Measurements from ENCODE around the gene RHOF. TPM values are rescaled to one million over a fixed set of nuclear protein-coding genes. Genes with fewer than 3 reads are reported as not detected.
"Not testable (repeated sequence)": the region's sequence is repeated elsewhere in the genome, so short reads cannot be mapped to it uniquely, and the experiment has no call there.

Gene RHOF
- total and polyA plus RNA-seq, 4 donors, result 0.97 to 7.0 (median 3.5) TPM

DNA sequence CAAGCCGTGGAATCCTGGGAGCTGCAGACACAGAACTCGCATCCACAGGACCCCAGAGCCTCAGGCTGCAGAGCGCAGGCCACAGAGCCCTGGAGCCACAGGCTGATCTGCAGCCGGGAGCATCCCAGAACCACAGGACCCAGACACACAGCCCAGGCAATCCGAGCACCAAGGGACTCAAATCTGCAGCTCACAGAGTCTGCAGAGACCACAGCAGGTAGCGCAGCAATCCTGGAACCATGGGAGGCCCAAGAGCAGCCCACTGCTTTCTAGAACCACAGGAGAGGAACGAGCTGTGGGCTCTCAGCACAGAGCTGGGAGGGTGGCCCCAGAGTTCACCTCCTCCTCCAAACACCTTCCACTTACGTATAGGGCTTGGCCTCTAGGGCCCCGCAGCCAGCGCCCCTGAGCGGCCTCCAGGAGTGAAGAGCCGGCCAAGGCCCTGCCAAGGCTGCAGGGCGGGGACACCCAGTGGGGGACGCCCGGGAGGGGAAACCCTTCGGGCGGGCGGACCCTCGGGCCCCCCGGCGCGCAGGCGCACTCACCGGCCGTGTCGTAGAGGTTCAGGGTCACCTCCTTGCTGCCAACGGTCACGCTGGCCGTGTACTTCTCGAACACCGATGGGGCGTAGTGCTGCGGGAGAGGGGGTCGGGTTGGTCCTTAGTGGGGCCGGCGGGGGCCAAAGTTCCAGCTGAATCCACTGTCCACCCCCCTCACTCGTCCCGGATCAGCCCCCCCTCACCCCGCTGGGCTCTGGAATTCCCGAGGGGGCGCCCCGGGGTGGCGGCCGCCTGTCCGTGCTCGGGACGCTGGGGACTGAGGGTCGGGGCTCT is 665 bp downstream of the RHOF start (continued):
- TF ChIP-seq, protein P1, sequence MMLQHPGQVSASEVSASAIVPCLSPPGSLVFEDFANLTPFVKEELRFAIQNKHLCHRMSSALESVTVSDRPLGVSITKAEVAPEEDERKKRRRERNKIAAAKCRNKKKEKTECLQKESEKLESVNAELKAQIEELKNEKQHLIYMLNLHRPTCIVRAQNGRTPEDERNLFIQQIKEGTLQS (IDR thresholded peaks at IDR 0.05), result no peak
- TF ChIP-seq HNF4A (conservative IDR thresholded peaks at IDR 0.05) (no peak), RXRA (IDR thresholded peaks at IDR 0.05) (no peak), GABPA (IDR thresholded peaks at IDR 0.05 in 1 of 2, conservative IDR thresholded peaks at IDR 0.05 in 1 of 2) (no peak), SP1 (IDR thresholded peaks at IDR 0.05) (no peak), JUND (IDR thresholded peaks at IDR 0.05) (no peak), NR2F2 (IDR thresholded peaks at IDR 0.05) (no peak)
- TF ChIP-seq, protein P2, sequence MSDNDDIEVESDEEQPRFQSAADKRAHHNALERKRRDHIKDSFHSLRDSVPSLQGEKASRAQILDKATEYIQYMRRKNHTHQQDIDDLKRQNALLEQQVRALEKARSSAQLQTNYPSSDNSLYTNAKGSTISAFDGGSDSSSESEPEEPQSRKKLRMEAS (IDR thresholded peaks at IDR 0.05), result no peak

DNA sequence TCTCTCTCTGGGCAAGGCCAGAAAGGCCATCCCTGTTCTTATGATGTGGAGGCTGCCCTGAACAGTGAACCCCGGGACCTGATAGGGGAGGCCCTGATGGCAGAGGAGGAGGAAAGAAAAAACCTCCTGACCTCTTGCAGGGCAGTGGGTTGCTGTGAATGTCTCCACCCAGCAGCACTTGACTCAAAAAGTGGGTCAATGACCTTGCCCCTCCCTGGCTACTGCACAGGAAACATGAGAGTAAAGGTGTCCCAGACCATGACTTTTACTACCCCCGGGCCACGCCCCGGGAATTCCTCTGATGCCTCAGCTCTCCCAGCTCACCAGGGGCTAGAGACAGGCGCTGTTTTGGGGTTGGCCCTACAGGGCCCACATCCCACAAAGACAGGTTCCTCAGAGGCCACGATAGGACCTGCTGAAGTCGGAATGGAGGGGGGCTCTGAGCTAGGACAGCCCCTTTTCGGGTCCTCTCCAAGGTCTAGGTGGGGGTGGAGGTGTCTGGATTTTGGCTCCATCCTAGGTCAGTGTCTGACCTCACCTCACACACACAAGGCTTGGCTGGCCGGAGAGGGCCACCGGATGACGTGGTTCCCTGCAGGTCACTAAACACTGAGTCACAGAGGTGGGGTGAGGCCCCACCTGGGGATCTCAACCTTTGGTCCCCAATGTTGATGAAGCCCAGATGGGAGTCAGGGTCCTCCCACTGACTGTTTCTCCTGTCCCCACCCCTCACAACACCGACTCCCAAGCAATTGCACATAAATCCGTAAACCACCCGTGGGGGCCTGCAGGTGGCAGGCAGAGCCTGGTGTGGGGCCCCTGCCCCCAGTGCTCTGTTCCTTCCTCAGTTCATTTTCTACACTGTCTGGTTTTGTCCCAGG is 1.6 kb downstream of the RHOF start:
- peak overlapping the region in 1 of 2 donors; percentile 69 for H3K9ac ChIP-seq (ENCODE audit: low read depth in 1 of 2, low read length in 2 of 2)

DNA sequence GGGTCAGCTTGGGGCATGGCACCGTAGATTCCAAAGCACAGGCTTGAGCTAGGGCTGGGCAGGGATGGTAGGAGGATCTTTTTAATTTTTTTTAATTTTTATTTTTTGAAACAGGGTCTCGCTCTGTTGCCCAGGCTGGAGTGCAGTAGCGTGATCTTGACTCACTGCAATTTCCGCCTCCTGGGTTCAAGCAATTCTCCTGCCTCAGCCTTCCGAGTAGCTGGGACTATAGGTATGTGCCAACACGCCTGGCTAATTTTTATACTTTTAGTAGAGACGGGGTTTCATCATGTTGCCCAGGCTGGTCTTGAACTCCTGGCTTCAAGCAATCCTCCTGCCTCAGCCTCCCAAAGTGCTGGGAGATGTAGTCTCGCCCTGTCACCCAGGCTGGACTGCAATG is 2.7 kb downstream of the RHOF start:
- Histone ChIP-seq H3K27ac (ENCODE audit: low read depth in 1 of 2, low read length in 2 of 2) (peak overlapping the region in 1 of 2 donors; percentile 77), H3K4me1 (ENCODE audit: control insufficient read depth in 4 of 4, insufficient read depth in 4 of 4, low read length in 3 of 4) (peaks cover 14 to 39% (median 24%) of the 10 kb centered on the region in 4 donors)
- H3K36me3 ChIP-seq (ENCODE audit: control insufficient read depth in 4 of 4, insufficient read depth in 3 of 4, low read depth in 1 of 4, low read length in 3 of 4); H3K4me3 ChIP-seq (ENCODE audit: low read depth in 1 of 3, low read length in 3 of 3); DNase-seq (ENCODE audit: low spot score); H3K9ac ChIP-seq (ENCODE audit: low read depth in 1 of 2, low read length in 2 of 2); H3K9me3 ChIP-seq (ENCODE audit: control insufficient read depth in 4 of 4, low read length in 3 of 4); H3K27me3 ChIP-seq (ENCODE audit: control insufficient read depth in 4 of 4, insufficient read depth in 4 of 4, low read length in 3 of 4): not testable (repeated sequence)
- 95% methylated on average over 8 of the region's 8 CpGs for WGBS

More for the DNA sequence above, 1.6 kb downstream of the RHOF start:
- H3K27me3 ChIP-seq (ENCODE audit: control insufficient read depth in 4 of 4, insufficient read depth in 4 of 4, low read length in 3 of 4), result no peaks in the 10 kb centered on the region
- WGBS, result 76% methylated on average over 14 of the region's 14 CpGs
- H3K27ac ChIP-seq (ENCODE audit: low read depth in 1 of 2, low read length in 2 of 2), result peak overlapping the region in 1 of 2 donors; percentile 31
- H3K4me3 ChIP-seq (ENCODE audit: low read depth in 1 of 3, low read length in 3 of 3), result no peak overlapping the region
- TF ChIP-seq, protein P3, sequence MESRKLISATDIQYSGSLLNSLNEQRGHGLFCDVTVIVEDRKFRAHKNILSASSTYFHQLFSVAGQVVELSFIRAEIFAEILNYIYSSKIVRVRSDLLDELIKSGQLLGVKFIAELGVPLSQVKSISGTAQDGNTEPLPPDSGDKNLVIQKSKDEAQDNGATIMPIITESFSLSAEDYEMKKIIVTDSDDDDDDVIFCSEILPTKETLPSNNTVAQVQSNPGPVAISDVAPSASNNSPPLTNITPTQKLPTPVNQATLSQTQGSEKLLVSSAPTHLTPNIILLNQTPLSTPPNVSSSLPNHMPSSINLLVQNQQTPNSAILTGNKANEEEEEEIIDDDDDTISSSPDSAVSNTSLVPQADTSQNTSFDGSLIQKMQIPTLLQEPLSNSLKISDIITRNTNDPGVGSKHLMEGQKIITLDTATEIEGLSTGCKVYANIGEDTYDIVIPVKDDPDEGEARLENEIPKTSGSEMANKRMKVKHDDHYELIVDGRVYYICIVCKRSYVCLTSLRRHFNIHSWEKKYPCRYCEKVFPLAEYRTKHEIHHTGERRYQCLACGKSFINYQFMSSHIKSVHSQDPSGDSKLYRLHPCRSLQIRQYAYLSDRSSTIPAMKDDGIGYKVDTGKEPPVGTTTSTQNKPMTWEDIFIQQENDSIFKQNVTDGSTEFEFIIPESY (IDR thresholded peaks at IDR 0.05), result no peak
- TF ChIP-seq RXRA (IDR thresholded peaks at IDR 0.05), result peak; percentile 5 to 29
- peaks cover 17 to 42% (median 31%) of the 10 kb centered on the region in 4 donors for H3K4me1 ChIP-seq (ENCODE audit: control insufficient read depth in 4 of 4, insufficient read depth in 4 of 4, low read length in 3 of 4)
- DNase-seq (ENCODE audit: low spot score), result no peak
- no peaks in the 10 kb centered on the region for H3K36me3 ChIP-seq (ENCODE audit: control insufficient read depth in 4 of 4, insufficient read depth in 3 of 4, low read depth in 1 of 4, low read length in 3 of 4)
- H3K9me3 ChIP-seq (ENCODE audit: control insufficient read depth in 4 of 4, low read length in 3 of 4), result no peaks in the 10 kb centered on the region
